OCI-LY1 (cell line): ENCODE data around the gene ROBO1.

ENCODE experiments used
- H2AFZ ChIP-seq: fragments of 200-600 bp; sonication (generic), shearing (Covaris generic); 2 replicates; pipeline ENCODE4 v1.6.0; 2014; ENCODE audit warnings: antibody characterized with exemption, mild to moderate bottlenecking, low read length
- H3F3A ChIP-seq: fragments of 200-600 bp; sonication (generic), shearing (Covaris generic); 2 replicates; pipeline ENCODE4 v1.6.0; 2014; ENCODE audit warnings: mild to moderate bottlenecking, antibody characterized with exemption, low read length, moderate library complexity; ENCODE audit not compliant: insufficient read depth
- H3K27ac ChIP-seq: fragments of 200-600 bp; sonication (generic); 2 replicates; pipeline ENCODE4 v1.5.1; 2014; ENCODE audit warnings: low read length, mixed run types, mild to moderate bottlenecking, low read depth; ENCODE audit not compliant: poor library complexity, severe bottlenecking
- H3K27me3 ChIP-seq: fragments of 200-600 bp; sonication (generic); 2 replicates; pipeline ENCODE4 v1.6.0; 2014; ENCODE audit warnings: antibody characterized with exemption, mild to moderate bottlenecking, low read length, moderate library complexity; ENCODE audit not compliant: insufficient read depth
- H3K36me3 ChIP-seq: fragments of 200-600 bp; sonication (generic); 2 replicates; pipeline ENCODE4 v1.6.1; 2014; ENCODE audit warnings: mild to moderate bottlenecking, antibody characterized with exemption, low read length, moderate library complexity, mixed read lengths; ENCODE audit not compliant: insufficient read depth
- H3K4me1 ChIP-seq: fragments of 200-600 bp; sonication (generic); 2 replicates; pipeline ENCODE4 v1.5.1; 2014; ENCODE audit warnings: mild to moderate bottlenecking, low read length, moderate library complexity; ENCODE audit not compliant: insufficient read depth, severe bottlenecking
- H3K4me2 ChIP-seq: fragments of 200-600 bp; sonication (generic), shearing (Covaris generic); 2 replicates; pipeline ENCODE4 v1.6.1; 2014; ENCODE audit warnings: low read length
- H3K4me3 ChIP-seq: fragments of 200-600 bp; sonication (generic); 2 replicates; pipeline ENCODE4 v1.5.1; 2014; ENCODE audit warnings: low read length, low read depth, mild to moderate bottlenecking, mixed read lengths; ENCODE audit not compliant: poor library complexity, severe bottlenecking
- H3K79me2 ChIP-seq: fragments of 200-600 bp; shearing (Covaris generic); 2 replicates; pipeline ENCODE4 v1.6.1; 2016; ENCODE audit warnings: mixed run types, low read length, mixed read lengths; ENCODE audit not compliant: insufficient read depth
- H3K9ac ChIP-seq: fragments of 200-600 bp; sonication (generic), shearing (Covaris generic); 2 replicates; pipeline ENCODE4 v1.6.1; 2014; ENCODE audit warnings: mild to moderate bottlenecking, low read length, mixed read lengths
- H3K9me2 ChIP-seq: fragments of 200-600 bp; sonication (generic), shearing (Covaris generic); 2 replicates; pipeline ENCODE4 v1.6.1; 2014; ENCODE audit warnings: low read depth, mild to moderate bottlenecking, low read length, mixed read lengths
- H3K9me3 ChIP-seq: fragments of 200-600 bp; shearing (Covaris generic); 2 replicates; pipeline ENCODE4 v1.6.1; 2014; ENCODE audit warnings: low read length, mixed read lengths
- H4K20me1 ChIP-seq: fragments of 200-600 bp; sonication (generic), shearing (Covaris generic); 2 replicates; pipeline ENCODE4 v1.6.0; 2016; ENCODE audit warnings: mild to moderate bottlenecking, low read length; ENCODE audit not compliant: insufficient read depth
- CTCF ChIP-seq: fragments of 200-600 bp; sonication (generic), shearing (Covaris generic); IDR thresholded peaks from 2 replicates; pipeline ENCODE4 v1.5.1; 2017; ENCODE audit warnings: mild to moderate bottlenecking, antibody characterized with exemption, low read length, moderate library complexity, mixed read lengths
- EZH2 ChIP-seq: fragments of 200-600 bp; sonication (generic), shearing (Covaris generic); IDR thresholded peaks from 2 replicates; pipeline ENCODE4 v1.8.0; 2017; ENCODE audit warnings: borderline replicate concordance, mixed run types, mild to moderate bottlenecking, antibody characterized with exemption, low read length, moderate library complexity, mixed read lengths

Gene ROBO1

DNA sequence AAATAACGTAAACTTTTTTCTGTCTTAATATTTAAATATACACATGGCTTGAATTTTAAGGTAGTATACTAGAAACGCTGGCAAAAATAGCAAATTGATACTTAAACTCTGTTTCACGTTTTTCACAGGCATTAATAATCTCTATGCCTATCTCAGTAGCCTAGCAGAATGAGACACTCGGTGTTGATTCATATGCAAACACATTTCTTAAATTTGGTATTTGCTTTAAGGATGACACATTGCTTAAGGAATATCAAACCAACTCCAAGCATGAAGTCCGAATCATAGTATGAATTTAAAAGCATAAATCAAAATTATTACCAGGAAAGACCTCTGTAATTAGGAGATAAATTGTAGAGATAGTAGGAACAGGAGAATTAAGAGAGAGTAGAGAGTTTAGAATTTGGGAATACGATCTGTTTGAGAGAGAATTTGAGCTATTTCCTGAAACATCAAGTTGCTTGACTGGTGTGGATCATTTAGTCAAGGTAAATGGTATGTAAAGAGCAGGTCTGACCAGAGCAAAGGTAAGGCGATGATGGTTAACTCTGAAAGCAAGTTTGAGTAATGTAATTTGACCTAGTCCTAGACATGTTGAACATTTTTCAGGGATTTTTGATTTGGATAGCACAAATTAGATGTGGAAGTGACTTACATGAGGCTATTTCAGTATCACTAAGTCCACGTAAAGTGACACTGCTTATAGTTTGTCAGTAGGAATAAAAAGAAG lies 236.1 kb downstream of the ROBO1 start:
- TF ChIP-seq EZH2, result no peak
- TF ChIP-seq CTCF, result no peak
- Histone ChIP-seq H2AFZ (no peak overlapping the region), H3K4me2 (no peak overlapping the region), H3K9me3 (no peaks in the 10 kb centered on the region), H4K20me1 (no peaks in the 10 kb centered on the region), H3F3A (no peaks in the 10 kb centered on the region), H3K36me3 (no peaks in the 10 kb centered on the region), H3K4me3 (no peak overlapping the region), H3K27me3 (no peaks in the 10 kb centered on the region), H3K4me1 (no peaks in the 10 kb centered on the region), H3K9ac (no peak overlapping the region), H3K27ac (no peak overlapping the region), H3K79me2 (no peaks in the 10 kb centered on the region), H3K9me2 (no peaks in the 10 kb centered on the region)

DNA sequence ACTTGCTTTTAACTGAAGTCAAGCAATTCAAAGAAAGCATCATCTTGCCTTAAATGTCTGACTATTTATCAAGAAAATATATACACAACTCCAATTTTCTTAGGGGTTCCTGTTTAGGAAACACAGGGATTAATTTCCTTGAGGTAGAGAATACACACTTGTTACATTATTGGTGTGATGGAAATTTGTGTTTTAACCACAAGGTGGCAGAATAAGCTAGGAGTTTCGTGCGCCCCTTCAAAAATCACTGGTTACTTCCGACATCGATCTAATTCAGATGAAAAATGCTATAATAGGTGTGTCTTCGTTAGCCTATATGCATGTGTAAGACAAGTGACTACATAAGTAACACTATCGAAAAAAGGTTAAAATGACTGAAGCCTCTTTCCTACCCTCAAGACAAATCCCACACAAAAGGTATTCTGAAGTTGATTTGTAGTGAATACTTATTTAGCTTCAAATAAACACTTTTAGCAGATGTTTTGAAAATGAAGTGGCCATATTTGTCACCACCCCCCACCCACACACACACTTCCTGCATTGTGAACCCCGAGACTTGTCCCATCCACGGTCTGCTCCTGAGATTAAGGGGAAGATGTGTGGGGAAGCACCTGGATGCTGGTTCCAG lies 246.5 kb downstream of the ROBO1 start:
- H3K4me2 ChIP-seq, result no peak overlapping the region
- H3K9ac ChIP-seq, result no peak overlapping the region
- H3K9me3 ChIP-seq, result no peaks in the 10 kb centered on the region
- H2AFZ ChIP-seq, result no peak overlapping the region
- no peak overlapping the region for H3K27ac ChIP-seq
- TF ChIP-seq CTCF (peak; percentile 67), EZH2 (no peak)
- H3K27me3 ChIP-seq, result no peaks in the 10 kb centered on the region
- H3K4me3 ChIP-seq, result no peak overlapping the region
- H3K9me2 ChIP-seq, result no peaks in the 10 kb centered on the region
- no peaks in the 10 kb centered on the region for H3K4me1 ChIP-seq
- H3F3A ChIP-seq, result no peaks in the 10 kb centered on the region
- no peaks in the 10 kb centered on the region for H4K20me1 ChIP-seq
- no peaks in the 10 kb centered on the region for H3K79me2 ChIP-seq
- no peaks in the 10 kb centered on the region for H3K36me3 ChIP-seq

DNA sequence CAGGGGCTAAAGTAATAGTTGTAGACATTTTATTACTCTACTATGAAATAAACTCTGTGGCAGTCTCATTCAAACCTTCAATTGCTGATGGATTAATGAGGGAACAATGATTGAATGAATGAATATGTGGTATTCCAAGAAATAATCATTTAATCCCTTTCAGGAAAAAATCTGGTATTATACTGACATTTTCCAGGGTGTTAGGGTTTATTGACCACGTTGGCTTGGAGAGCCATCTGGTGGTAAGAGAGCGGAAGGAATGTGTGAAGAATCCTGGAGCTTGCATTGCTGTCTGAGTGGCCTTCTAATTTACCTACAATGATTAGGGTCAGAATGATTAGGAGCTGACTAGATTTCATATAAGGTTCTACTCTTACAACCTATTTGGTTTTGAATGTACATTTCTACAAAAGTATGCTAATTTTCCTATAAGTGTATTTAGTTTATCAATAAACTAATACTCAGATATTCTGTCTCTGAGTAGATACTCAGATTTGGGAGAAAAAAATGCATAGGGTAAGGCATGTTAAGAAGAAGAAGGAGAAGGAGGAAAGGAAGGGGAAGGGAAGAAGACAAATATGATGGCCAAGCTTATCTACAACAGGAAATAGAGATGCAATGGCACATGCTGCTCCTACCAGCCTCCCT lies 249.9 kb downstream of the ROBO1 start:
- Histone ChIP-seq H2AFZ (no peak overlapping the region), H3K9ac (no peak overlapping the region), H4K20me1 (no peaks in the 10 kb centered on the region), H3K79me2 (no peaks in the 10 kb centered on the region), H3K9me2 (no peaks in the 10 kb centered on the region), H3K9me3 (no peaks in the 10 kb centered on the region), H3K36me3 (no peaks in the 10 kb centered on the region), H3K4me3 (no peak overlapping the region), H3K4me2 (no peak overlapping the region), H3K4me1 (no peaks in the 10 kb centered on the region), H3K27ac (no peak overlapping the region), H3F3A (no peaks in the 10 kb centered on the region), H3K27me3 (no peaks in the 10 kb centered on the region)
- no peak for TF ChIP-seq EZH2
- peak; percentile 46 for TF ChIP-seq CTCF
